Erythroblast (primary cell): Measurements from ENCODE around the gene TSEN2.

Source experiments
- GATA1 ChIP-seq: IDR thresholded peaks from 2 replicates; pipeline ENCODE4 v1.6.1; 2011; ENCODE audit warnings: low read depth, mild to moderate bottlenecking, control low read depth, low read length, moderate library complexity
- POLR2A ChIP-seq: IDR thresholded peaks from 2 replicates; pipeline ENCODE4 v1.6.1; 2011; ENCODE audit warnings: mild to moderate bottlenecking, low read length

DNA sequence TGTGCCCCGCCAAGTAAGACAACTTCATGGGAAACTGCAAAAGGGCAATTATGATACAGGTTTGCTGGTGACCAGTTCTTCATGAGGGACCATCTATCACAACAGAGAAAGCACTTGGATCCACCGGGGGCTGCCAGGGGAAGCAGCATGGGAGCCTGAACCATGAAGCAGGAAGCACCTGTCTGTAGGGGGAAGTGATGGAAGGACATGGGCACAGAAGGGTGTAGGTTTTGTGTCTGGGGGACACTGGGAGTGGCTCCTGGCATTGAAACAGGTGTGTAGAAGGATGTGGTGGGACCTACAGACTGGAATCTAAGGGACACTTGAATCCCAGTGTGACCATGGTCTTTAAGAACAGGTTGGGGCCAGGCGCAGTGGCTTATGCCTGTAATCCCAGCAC, 95.2 kb downstream of the TSEN2 start:
- no peak for TF ChIP-seq POLR2A
- TF ChIP-seq GATA1 = no peak
